ENCODE data around the gene MRGPRX2.

MRGPRX2 gene

DNA sequence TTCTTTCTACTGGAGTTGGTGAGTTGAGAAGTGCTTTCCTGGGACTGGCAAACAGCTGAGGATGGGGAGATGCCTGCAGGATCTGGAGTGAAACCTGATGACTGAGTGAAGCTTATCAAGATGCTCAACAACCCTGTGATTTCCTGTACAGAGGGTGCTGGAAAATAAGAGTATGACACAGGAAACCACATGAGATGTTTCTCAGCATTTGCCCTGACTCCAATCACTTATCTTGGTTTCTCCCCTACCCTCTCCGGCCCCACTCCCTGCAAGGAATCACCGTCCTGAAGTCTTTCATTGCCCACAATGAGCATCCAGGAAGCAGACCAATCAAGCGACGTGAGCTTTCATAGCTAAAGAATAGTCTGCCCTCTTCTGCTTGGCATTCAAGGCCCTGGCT is at the start of gene MRGPRX2:
MRGPRX2 (minus strand) TSS at position 89 of the 400 bp plus-strand sequence. CDS start 4,315 bp downstream, outside the sequence.
- DNase-seq (ENCODE audit: low read depth, low spot score), result no peak

GRCh38 chr11:19110295-19110694 is 49.8 kb upstream of the MRGPRX2 start:
- DNase-seq (ENCODE audit: low read depth, low spot score), result no peak

DNA sequence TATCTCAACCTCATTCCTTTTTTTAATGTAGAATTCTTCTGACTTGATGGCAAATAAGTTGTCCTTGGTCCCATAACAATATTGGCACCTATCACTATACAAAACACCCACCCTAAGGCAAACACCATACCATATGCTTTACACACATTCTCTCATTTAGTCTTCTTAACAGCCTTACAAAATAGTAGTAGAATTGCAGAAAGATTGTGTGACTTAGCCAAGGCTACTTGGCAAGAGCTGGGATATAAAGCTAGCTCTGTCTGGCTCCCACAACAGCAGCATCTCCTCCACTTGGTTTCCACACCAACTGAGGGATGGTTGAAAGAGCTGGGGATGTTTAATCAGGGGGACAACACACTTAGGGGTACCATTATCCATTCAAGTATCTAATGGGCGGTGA is 46.6 kb upstream of the MRGPRX2 start:
- no peak for DNase-seq (ENCODE audit: low read depth, low spot score)

DNA sequence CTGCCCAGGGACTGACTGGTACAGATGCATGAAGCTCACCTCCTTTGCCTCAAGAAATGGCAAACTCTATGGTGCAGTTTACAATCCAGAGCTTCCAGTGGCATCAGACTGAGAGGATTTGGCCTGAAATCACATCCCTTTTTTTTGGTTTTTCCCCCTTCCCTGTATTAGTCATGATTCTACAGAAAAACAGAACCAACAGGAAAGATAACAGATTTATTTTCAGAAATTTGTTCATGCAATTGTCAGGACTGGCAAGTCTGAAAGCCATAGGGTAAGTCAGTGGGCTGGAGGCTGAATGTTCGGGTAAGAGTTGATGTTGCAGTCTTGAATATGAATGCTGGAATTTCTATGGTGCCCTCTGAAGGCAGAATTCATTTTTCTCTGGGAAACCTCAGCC is 44.5 kb upstream of the MRGPRX2 start:
- no peak for DNase-seq (ENCODE audit: low read depth, low spot score)

DNA sequence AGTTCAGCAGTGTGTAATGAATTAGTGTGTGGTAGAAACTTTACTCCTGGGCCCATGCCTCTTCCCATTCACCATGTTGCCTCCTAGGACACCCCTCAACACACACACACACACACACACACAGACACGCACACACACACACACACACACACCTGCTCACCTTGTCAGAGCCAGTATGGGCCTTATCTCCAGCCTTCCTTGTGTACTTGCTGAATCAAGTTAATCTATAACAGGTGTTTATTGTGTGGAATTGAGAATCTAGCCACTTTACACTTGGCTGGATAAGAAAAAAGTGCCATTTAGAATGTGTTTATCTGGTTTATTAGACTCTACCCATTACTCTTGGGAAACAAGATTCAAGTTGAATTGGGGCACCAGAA is 42.0 kb upstream of the MRGPRX2 start:
- DNase-seq (ENCODE audit: low read depth, low spot score), result no peak

GRCh38 chr11:19101796-19102520 is 41.4 kb upstream of the MRGPRX2 start:
- no peak for DNase-seq (ENCODE audit: low read depth, low spot score)

DNA sequence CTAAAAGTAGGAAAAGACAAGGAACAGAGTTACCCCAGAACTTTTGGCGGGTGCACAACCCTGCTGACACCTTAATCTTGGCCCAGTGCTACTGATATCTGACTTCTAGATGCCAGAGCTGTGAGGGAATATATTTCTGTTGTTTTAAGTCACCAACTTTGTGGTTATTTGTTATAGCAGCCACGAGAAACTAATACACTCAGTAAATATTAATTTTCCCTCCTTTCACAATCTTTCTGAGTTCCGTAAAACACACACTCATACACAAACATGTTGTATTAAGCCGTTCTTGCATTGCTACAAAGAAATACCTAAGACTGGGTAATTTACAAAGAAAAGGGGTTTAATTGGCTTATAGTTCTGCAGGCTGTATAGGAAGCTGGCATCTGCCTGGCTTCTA is 40.4 kb upstream of the MRGPRX2 start:
- no peak for DNase-seq (ENCODE audit: low read depth, low spot score)

DNA sequence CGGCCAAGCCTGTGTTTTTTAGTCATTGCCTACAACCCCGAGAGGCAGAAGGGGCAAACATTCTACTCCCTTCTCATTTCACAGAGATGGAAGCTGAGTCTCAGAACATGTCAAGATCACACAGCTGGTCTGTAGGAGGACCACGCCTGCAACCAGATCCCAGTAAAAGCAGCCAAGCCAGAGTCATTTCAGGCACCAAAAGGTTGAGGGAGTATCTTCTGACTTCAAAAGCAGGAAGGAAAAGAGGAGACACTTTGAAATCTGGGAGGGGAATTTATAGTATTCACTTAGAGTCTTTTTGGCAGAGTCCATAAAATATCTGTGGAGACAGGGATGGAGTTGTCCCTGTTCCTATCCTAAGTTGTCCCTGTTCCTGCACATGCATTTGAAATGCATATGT is 38.6 kb upstream of the MRGPRX2 start:
- DNase-seq (ENCODE audit: low read depth, low spot score), result no peak

GRCh38 chr11:19094859-19095258 is 34.3 kb upstream of the MRGPRX2 start:
- no peak for DNase-seq (ENCODE audit: low read depth, low spot score)

DNA sequence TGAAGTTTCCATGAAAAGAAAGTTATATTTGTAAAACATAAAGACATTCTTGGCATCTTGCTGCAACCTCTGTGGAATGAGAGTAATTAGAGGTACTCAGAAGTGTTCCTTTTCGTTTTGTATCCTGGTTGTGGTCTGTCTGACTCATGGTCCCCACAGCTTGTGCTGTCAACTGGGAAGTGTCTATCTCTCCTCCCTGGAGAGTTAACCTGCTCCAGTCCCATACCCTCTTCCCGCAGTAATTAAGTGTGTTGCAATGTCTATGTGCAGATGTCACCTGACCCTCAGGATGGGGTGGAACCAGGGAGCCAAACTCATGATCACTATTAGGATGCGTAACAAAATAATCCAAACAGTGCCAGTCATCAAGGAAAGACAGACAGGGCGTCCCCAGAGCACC is 33.5 kb upstream of the MRGPRX2 start:
- DNase-seq (ENCODE audit: low read depth, low spot score), result no peak

DNA sequence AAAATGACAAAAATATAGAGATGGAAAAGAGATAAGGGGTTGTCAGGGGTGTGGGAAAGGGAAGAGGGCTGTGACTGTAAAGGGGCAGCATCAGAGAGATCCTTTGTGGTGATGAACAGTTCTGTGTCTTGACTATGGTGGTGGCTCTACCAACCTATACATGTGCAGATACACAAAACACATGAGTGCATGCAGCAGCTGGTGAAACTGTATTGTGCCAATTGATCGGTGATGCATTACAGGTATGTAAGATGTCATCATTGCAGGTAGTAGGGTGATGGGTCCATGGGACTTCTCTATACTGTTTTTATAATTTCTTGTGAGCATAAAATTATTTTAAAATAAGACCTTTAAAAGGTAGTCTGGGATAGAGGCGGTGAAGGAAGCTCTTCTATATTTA is 32.3 kb upstream of the MRGPRX2 start:
- no peak for DNase-seq (ENCODE audit: low read depth, low spot score)

- DNase-seq (ENCODE audit: low read depth, low spot score), result no peak
Measured at GRCh38 chr11:19092342-19092741, 31.8 kb upstream of the MRGPRX2 start.

- no peak for DNase-seq (ENCODE audit: low read depth, low spot score)
Measured at GRCh38 chr11:19091366-19091765, 30.8 kb upstream of the MRGPRX2 start.

DNA sequence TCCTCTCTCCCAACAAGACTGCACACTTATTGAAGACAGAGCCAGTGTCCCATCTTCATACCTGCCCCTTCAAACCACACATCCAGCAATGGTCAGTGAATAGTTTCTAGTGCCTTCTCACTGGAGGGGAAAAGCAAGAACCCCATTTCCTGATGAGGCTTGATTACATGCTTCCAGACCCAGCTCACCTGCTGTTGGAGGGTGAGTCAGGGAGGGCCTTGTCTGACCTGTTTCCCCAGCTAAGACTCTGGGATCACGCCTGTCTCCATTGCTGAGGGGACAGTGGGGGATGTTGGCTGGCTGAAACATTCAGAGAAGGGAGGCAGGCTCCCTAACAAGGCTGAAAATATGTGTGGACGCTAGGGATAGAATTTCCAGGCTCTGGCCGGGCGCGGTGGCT is 28.9 kb upstream of the MRGPRX2 start:
- DNase-seq (ENCODE audit: low read depth, low spot score), result no peak

- DNase-seq (ENCODE audit: low read depth, low spot score), result no peak
Measured at GRCh38 chr11:19088791-19089190, 28.3 kb upstream of the MRGPRX2 start.

DNA sequence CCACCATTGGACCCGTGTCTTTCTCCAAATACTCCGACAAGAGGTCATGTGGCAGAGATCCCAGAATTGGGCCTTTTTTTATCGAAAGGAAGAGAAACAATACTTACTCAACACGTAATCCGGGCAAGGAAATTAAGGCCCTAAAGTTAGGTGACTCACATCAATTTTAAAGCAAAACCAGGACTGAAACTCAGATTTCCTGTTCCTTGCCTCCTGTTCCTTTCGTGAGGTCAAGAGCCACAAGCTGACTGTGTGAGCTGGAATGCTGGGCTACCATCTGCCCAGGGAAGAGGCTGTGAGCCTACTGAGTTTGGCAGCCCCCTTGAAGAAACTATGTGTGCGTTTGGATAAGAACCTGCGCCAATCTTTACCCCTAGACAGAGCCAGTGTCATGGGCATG is 27.1 kb upstream of the MRGPRX2 start:
- DNase-seq (ENCODE audit: low read depth, low spot score), result no peak

DNA sequence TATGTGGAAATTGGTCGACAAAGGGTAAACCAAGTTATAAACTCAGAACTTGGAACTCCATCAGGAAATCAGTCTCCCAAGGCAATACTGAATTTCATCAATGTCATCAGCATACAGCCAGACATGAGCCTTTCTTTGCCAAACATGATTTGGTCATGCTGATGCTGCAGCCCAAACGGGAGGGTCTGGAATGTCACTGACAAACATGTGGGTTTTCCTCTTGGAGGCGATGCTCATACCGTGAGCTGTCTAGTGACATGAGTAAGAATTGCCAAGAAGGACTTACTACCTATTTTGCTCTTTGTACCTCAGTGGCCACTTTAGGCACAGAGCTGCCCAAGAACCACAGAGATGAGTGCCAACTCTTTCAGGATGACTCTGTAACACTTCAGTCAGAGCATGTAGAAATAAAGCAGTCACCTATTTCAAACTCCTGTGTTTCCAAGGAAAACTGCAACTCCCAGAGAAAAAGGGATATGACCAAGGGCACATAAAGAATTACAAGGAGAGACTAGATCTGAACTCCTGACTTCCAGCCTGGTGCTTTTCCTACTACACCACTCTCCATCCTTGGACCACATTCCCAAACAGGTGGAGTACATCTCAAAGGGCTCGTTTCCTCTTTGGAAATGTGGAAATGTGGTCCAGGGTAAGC is 24.3 kb upstream of the MRGPRX2 start:
- no peak for DNase-seq (ENCODE audit: low read depth, low spot score)

- no peak for DNase-seq (ENCODE audit: low read depth, low spot score)
Measured at GRCh38 chr11:19083166-19083565, 22.6 kb upstream of the MRGPRX2 start.

DNA sequence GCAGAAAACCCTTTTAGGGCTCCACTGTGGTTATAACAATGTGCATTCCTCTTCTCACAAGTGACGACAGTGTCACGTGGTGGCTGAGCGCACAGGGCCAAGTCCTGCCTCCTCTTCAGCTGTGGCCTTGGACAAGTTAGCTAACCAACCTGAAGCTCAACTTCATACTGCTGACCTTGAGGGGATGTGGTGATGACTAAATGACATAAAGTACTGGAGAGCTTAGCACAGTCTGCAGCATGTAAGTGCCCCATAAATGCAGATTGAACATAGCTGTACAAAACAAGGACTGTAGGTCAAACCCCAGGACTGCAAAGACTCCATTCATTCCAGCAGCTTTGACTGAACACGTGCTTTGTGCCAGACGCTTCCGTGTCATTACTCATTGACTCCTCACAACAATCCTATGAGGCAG is 20.1 kb upstream of the MRGPRX2 start:
- no peak for DNase-seq (ENCODE audit: low read depth, low spot score)

DNA sequence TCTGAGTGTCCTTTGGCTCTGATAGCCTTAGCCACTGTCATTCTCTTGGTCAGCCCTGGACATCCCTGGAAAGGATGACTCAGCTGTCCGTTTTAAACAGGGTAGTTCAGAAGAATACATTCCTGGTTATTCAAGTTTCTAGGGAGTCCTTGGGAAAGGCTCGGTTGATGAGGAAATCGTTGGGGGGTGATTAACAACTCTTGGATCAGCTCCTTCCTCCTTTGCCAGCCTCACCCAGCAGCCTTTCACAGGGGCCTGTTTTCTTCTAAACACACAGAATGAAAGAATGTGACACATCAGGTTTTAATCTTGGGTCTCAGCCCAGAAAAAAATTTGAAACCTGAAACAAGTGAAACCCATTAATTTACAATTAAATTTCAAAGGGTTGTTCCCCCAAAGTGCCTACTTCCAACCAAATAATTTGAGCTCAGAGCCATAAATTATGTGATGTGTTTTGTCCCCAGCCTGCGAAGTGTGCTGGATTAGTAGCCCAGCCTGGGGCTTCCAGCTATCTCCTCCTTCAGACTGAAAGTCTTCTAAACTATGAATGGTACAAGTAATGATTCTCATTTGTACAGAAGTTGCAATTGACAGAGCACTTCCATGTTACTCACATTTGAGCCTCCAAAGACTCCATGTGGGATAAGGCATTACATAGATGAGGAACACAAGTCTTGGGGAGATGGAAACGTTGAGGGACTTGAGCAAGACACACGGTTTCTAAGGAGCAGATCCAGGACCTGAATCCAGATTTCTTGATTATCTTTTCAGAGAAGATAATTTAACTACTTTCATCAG is 19.3 kb upstream of the MRGPRX2 start:
- no peak for DNase-seq (ENCODE audit: low read depth, low spot score)

DNA sequence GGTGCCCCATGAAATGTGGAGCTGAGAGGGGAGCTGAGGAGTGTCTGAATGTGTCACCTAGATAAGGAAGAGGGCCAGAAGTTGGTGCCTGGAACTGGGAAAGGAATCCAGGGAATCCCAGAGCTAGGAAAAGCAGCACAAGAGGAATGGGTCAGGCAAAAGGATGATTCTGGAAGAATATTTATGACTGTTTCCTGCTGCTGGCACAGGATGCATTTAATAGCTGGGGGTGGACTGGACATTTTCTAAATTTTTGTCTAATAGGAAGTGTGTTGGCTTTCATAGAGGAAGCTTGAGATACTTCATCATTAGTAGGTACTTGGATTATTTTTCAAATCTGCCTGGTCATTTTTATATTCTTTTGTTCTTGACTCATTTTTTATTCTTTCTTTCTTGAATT is 17.4 kb upstream of the MRGPRX2 start:
- no peak for DNase-seq (ENCODE audit: low read depth, low spot score)

DNA sequence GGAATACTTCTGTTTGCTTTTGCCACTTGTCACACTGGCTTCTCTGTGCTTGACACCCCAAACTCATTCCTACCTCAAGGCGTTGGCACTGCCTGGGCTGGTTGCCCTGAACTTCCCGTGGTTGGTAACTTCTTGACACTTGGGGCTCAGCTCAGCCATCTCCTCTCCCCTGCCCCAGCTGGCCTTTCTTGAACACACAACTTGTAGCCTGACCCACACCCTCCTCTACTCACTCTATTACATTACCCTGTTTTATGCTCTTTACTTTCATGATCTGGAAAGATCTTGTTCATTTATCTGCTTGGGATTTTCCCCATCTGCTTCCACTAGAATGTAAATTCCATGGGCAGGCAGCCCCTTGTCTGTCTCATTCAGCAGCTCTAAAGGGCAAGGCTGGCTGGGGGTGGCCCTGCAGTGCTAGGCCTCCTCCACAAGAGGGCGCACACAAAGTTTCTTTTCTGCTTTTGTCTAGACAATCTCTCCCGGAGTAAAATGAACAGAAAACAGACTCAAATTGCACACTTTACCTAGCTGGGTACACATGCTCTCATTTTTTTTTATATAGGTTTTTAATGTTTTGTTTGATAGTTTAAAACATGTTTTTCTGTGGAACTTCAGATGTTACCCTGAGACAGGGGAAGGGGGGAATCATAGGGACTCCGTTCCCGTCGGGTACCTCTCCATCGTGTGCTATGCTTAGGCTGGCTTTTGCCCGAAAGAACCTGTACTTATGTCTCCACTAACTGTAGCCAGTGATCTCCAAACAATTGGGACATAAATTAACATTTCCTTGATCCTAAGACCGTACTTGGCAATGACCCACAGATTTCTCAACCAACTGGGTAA is 16.4 kb upstream of the MRGPRX2 start:
- DNase-seq (ENCODE audit: low read depth, low spot score), result peak; percentile 24

Measured in activated CD4-positive, CD25-positive, alpha-beta regulatory T cell treated with anti-CD3 and anti-CD28 coated beads, Interleukin-2, amount 50 U/mL, for 16 hours (primary cell).